Right cardiac atrium (tissue), 5 donors: ENCODE measurements around the gene CLSTN2. TPM values are rescaled to one million over a fixed set of nuclear protein-coding genes. Genes with fewer than 3 reads are reported as not detected.

Experiments
- ATAC-seq, 2 donors: fragments of 200-7000 bp; cut with Tn5 transposase; one replicate each; pipeline versions ENCODE4 v1.8.0 to v1.9.1; 2020; ENCODE audit warnings: moderate library complexity in 2 of 2, mild to moderate bottlenecking in 1 of 2
- DNase-seq, 3 donors: peaks; one replicate each; pipeline ENCODE4 v3.0.0-alpha.2; 2020
- H3K27ac ChIP-seq: one replicate; pipeline ENCODE4 v1.5.1; 2013; ENCODE audit warnings: mild to moderate bottlenecking, low read length, control low read depth, moderate library complexity
- H3K27me3 ChIP-seq: one replicate; pipeline ENCODE4 v1.6.1; 2013; ENCODE audit not compliant: control insufficient read depth, insufficient read depth
- H3K4me1 ChIP-seq: one replicate; pipeline ENCODE4 v1.6.1; 2013; ENCODE audit warnings: low read length; ENCODE audit not compliant: control insufficient read depth, insufficient read depth
- H3K4me3 ChIP-seq: one replicate; pipeline ENCODE4 v1.5.1; 2013; ENCODE audit warnings: low read length, control low read depth
- H3K9me3 ChIP-seq: one replicate; pipeline ENCODE4 v1.6.1; 2013; ENCODE audit warnings: low read length; ENCODE audit not compliant: control insufficient read depth
- WGBS: extraction: QIAGEN DNeasy Blood & Tissue Kit; methylation state at CpG from one replicate; pipeline ENCODE4 v1.1.7; 2013; 5-methylcytosine and 5-hydroxymethylcytosine counted together
- intact Hi-C, 4 donors: fragments of 100-400 bp; cut with DNase I; formaldehyde crosslinking; loops; one replicate each; pipeline versions ENCODE4 v1.11.0 to v1.14.0; 2022 to 2023
- polyA plus RNA-seq: library from polyadenylated mRNA; stranded (reverse); fragments of 200-250 nt; gene quantifications from one replicate; pipeline ENCODE4 v1.2.3, GENCODE V29; 2013
- total RNA-seq, 4 donors: library from RNA; stranded (reverse); fragmentation: NEBNext Ultra II Directional; extraction: Animal tissue kit (Norgen Biotek cat#: 25700); gene quantifications; one replicate each; pipeline ENCODE4 v1.2.1, GENCODE V29; 2021
- donor health status: healthy with polysubstance abuse.
- donor health status: DM: no; HTN: yes; CAD: no.
- donor health status: DM: no; HTN: no; CAD: no.
- donor health status: DM: no; HTN: yes; CAD: no; lungs with severe emphysema.
- donor health status: DM: yes; HTN: yes; CAD: no.

The CLSTN2 gene
- total and polyA plus RNA-seq, 5 donors = 3.7 to 31.5 (median 24.8) TPM

- H3K27me3 ChIP-seq = no peaks in the 10 kb centered on the region
- no peak overlapping the region for H3K27ac ChIP-seq
- 42% methylated on average over 3 of the region's 3 CpGs for WGBS
- intact Hi-C loops = no loop called here
- H3K9me3 ChIP-seq = no peaks in the 10 kb centered on the region
- ATAC-seq (no peak), DNase-seq (peak in 2 of 3 donors; percentile 39 to 69)
- H3K4me3 ChIP-seq = no peak overlapping the region
- peaks cover 9% of the 10 kb centered on the region for H3K4me1 ChIP-seq
Observed at GRCh38 chr3:140570602-140571001, 635.6 kb downstream of the CLSTN2 start.

- ATAC-seq (peak; percentile 47 to 60), DNase-seq (peak; percentile 32 to 77 (median 74))
- peak overlapping the region; percentile 24 for H3K27ac ChIP-seq
- WGBS = 35% methylated on average over 1 of the region's 1 CpG
- H3K9me3 ChIP-seq = no peaks in the 10 kb centered on the region
- no peaks in the 10 kb centered on the region for H3K27me3 ChIP-seq
- H3K4me3 ChIP-seq = no peak overlapping the region
- intact Hi-C loops = no loop called here
- H3K4me1 ChIP-seq = peaks cover 11% of the 10 kb centered on the region
Observed at GRCh38 chr3:140571836-140572235, 636.9 kb downstream of the CLSTN2 start.

DNA sequence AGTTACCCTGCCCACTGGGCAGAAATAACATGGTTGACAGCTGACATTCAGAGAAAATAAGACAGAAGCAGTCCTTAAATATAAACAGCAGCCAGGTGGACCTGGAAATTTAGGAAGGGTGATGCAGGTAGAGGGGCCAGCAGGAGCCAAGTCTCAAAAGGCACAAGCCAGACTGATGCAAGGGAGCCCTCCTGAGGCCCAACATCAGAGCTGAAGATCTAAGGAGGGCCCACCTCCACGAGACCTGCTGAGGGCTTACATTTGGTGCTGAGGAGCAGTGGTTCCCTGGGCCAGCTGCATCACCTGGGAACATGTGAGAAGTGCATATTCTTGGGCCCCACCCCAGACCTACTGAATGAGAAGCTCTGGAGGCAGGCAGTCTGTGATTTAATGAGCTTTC lies 637.3 kb downstream of the CLSTN2 start:
- no peak for DNase-seq
- Histone ChIP-seq H3K27me3 (no peaks in the 10 kb centered on the region), H3K27ac (peak overlapping the region; percentile 24), H3K4me1 (peaks cover 11% of the 10 kb centered on the region), H3K4me3 (no peak overlapping the region), H3K9me3 (no peaks in the 10 kb centered on the region)
- intact Hi-C loops = no loop called here
- 90% methylated on average over 1 of the region's 1 CpG for WGBS
- ATAC-seq = no peak

DNA sequence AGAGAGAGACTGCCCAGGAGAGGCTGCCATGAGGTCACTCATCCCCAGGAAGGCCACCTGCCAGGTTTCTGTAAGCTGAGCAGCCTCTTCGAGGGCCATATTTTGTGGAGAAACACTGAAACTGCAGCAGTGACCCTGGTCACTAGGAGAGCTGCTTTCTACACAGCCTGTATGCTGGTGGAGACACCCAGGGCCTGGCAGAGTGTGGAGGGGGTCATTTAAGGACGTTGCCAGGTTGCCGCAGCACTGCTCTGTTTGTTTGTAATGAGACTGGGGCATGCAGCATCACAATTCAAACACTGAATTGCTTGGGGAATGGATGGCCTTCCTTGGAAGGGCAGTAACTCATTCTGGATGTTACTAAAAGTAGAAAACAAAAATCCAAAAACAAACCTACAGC lies 638.0 kb downstream of the CLSTN2 start:
- DNase-seq (peak in 1 of 3 donors; percentile 58), ATAC-seq (peak; percentile 51 to 69)
- intact Hi-C loops = no loop called here
- Histone ChIP-seq H3K9me3 (no peaks in the 10 kb centered on the region), H3K27me3 (no peaks in the 10 kb centered on the region), H3K4me3 (no peak overlapping the region), H3K27ac (no peak overlapping the region), H3K4me1 (peaks cover 11% of the 10 kb centered on the region)
- 52% methylated on average over 3 of the region's 3 CpGs for WGBS

- H3K9me3 ChIP-seq = no peaks in the 10 kb centered on the region
- WGBS = 71% methylated on average over 5 of the region's 5 CpGs
- H3K27ac ChIP-seq = no peak overlapping the region
- no peak for ATAC-seq
- H3K4me3 ChIP-seq = no peak overlapping the region
- DNase-seq = no peak
- H3K4me1 ChIP-seq = peaks cover 6% of the 10 kb centered on the region
- intact Hi-C loops = no loop called here
- H3K27me3 ChIP-seq = no peaks in the 10 kb centered on the region
Observed at GRCh38 chr3:140574375-140574774, 639.4 kb downstream of the CLSTN2 start.

DNA sequence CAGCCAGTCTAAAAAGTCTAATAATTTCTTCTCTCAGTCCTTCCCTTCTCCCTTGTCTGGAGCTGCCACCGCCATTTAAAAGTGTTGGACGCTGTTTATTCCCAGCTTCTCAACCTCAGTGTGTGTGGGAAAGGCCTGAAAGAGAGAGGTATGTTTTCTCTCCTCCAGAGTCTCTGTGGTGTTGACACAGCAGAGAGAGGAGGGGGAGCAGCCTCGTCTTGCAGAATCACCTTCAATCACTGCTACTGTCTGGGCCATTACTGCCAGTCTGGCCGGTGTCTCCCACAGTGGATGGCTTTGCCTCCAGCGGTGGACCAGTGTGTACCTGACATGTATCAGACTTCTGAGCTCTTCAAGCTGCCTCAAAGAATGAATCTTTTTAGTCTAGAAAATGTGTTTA lies 641.5 kb downstream of the CLSTN2 start:
- intact Hi-C loops = no loop called here
- Histone ChIP-seq H3K4me1 (peaks cover 6% of the 10 kb centered on the region), H3K27ac (no peak overlapping the region), H3K4me3 (no peak overlapping the region), H3K27me3 (no peaks in the 10 kb centered on the region), H3K9me3 (no peaks in the 10 kb centered on the region)
- 51% methylated on average over 5 of the region's 5 CpGs for WGBS
- no peak for ATAC-seq
- DNase-seq = no peak

- Histone ChIP-seq H3K4me3 (no peak overlapping the region), H3K27me3 (no peaks in the 10 kb centered on the region), H3K9me3 (no peaks in the 10 kb centered on the region), H3K4me1 (peaks cover 3% of the 10 kb centered on the region), H3K27ac (no peak overlapping the region)
- ATAC-seq (no peak), DNase-seq (no peak)
- WGBS = 76% methylated on average over 4 of the region's 4 CpGs
- intact Hi-C loops = no loop called here
Observed at GRCh38 chr3:140577911-140578310, 642.9 kb downstream of the CLSTN2 start.

DNA sequence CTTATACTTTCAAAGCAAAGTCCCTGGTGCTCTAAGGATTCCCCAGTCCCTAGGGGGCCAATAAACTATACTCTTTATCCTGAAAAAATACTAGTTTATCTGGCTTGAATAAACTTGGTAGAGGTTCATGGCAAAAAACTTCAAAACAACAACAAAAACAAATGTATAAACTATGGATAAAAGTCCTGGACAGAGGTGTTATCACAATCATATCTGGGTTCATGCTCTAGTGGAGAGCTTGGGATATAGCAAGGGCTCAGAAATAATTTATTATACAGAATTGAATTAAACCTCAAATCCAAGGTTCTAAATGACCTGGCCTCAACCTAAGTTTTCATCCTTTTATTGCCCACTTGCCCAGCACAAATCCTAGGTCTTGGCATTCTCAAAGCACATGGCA lies 644.3 kb downstream of the CLSTN2 start:
- H3K9me3 ChIP-seq = no peaks in the 10 kb centered on the region
- DNase-seq (no peak), ATAC-seq (no peak)
- no peak overlapping the region for H3K4me3 ChIP-seq
- H3K27me3 ChIP-seq = no peaks in the 10 kb centered on the region
- no peak overlapping the region for H3K27ac ChIP-seq
- peaks cover 2% of the 10 kb centered on the region for H3K4me1 ChIP-seq
- intact Hi-C loops = no loop called here

DNA sequence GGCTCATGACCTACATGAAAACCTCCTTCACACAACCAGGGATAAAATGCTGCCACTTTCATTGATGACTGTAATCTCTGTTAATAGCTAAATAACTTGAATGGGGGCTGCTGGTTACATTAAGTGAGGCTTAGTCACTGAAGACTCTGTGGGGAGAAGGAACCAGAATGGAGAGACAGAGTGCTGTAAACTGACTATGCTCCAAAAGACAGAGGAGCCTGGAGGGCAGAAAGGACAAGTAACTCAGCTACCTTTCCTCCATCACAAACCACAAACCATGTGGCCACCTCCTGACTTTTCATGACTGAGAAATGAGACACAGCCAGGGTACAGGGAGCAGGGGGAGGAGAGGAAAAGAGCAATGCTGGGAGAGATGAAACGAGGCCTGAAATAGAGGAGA lies 645.8 kb downstream of the CLSTN2 start:
- H3K4me3 ChIP-seq = no peak overlapping the region
- peaks cover 2% of the 10 kb centered on the region for H3K4me1 ChIP-seq
- H3K27ac ChIP-seq = no peak overlapping the region
- no peaks in the 10 kb centered on the region for H3K9me3 ChIP-seq
- intact Hi-C loops = no loop called here
- no peaks in the 10 kb centered on the region for H3K27me3 ChIP-seq
- WGBS = 47% methylated on average over 1 of the region's 1 CpG
- DNase-seq (no peak), ATAC-seq (no peak)

GRCh38 chr3:140584549-140584948 lies 649.6 kb downstream of the CLSTN2 start:
- WGBS = 26% methylated on average over 1 of the region's 1 CpG
- no peaks in the 10 kb centered on the region for H3K4me1 ChIP-seq
- no peaks in the 10 kb centered on the region for H3K27me3 ChIP-seq
- H3K27ac ChIP-seq = no peak overlapping the region
- H3K9me3 ChIP-seq = no peaks in the 10 kb centered on the region
- ATAC-seq (peak in 1 of 2 donors; percentile 22), DNase-seq (no peak)
- no peak overlapping the region for H3K4me3 ChIP-seq
- intact Hi-C loops = no loop called here

DNA sequence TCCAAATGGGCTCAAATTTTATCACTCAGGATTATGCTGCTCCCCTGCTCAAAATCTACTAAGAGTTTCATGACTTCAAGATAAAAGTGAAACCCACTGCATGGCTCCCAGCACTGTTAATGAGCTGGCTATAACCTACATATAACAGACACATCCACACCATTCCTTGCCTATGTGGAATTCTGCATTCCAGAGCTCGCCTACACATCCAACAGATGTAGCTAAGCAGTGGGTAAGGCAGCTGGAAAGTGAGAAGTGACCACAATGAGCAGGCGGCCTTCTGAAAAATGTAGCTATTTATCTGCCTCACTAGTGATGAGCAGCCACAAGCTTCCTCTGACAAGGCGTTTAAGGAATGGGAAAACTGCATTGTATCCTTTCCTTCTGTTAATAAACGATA lies 650.8 kb downstream of the CLSTN2 start:
- Histone ChIP-seq H3K4me3 (no peak overlapping the region), H3K9me3 (no peaks in the 10 kb centered on the region), H3K27me3 (no peaks in the 10 kb centered on the region), H3K4me1 (no peaks in the 10 kb centered on the region), H3K27ac (no peak overlapping the region)
- 55% methylated on average over 4 of the region's 4 CpGs for WGBS
- ATAC-seq (no peak), DNase-seq (no peak)
- intact Hi-C loops = no loop called here

DNA sequence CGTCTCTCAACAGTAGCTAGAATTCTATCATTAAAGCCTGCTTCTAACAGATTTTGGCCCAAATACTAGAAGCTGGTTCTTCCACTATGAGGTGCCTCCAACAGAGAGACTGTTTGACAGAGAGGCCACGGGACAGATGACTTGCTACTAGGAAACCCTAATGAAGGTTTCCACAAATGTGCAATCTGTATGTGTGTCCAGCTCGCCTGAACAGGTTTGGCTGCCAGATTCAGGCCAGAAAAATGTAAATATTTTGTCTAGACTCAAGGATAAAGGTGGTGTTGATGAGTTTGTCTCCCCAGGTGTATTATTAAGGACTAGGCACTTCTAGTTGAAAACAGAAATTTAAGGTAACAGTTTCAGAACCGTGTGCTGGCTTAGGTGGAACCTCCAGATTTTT lies 651.3 kb downstream of the CLSTN2 start:
- 79% methylated on average over 4 of the region's 4 CpGs for WGBS
- Histone ChIP-seq H3K27ac (no peak overlapping the region), H3K4me1 (no peaks in the 10 kb centered on the region), H3K9me3 (no peaks in the 10 kb centered on the region), H3K27me3 (no peaks in the 10 kb centered on the region), H3K4me3 (no peak overlapping the region)
- ATAC-seq (no peak), DNase-seq (no peak)
- intact Hi-C loops = no loop called here
